Neuronal stem cell (in vitro differentiated cells): ENCODE data around the gene CHD3.

Source experiments
- DNase-seq: peaks from one replicate; pipeline ENCODE4 v3.0.0-alpha.2; 2013; ENCODE audit warnings: low spot score
- H2AFZ ChIP-seq: one replicate; pipeline ENCODE4 v1.6.1; 2013; ENCODE audit warnings: mild to moderate bottlenecking, low read length, inconsistent platforms
- H2AK5ac ChIP-seq: 2 replicates; pipeline ENCODE4 v1.6.1; 2013; ENCODE audit warnings: low read depth, mild to moderate bottlenecking, inconsistent platforms, low read length, moderate library complexity, mixed read lengths
- H2BK120ac ChIP-seq: 2 replicates; pipeline ENCODE4 v1.6.1; 2013; ENCODE audit warnings: low read depth, mild to moderate bottlenecking, inconsistent platforms, low read length, moderate library complexity, mixed read lengths
- H2BK12ac ChIP-seq: one replicate; pipeline ENCODE4 v1.6.1; 2013; ENCODE audit warnings: low read length, inconsistent platforms
- H2BK15ac ChIP-seq: 2 replicates; pipeline ENCODE4 v1.6.1; 2013; ENCODE audit warnings: mild to moderate bottlenecking, low read length, inconsistent platforms, mixed read lengths
- H2BK5ac ChIP-seq: one replicate; pipeline ENCODE4 v1.6.1; 2013; ENCODE audit warnings: inconsistent platforms, mild to moderate bottlenecking, low read length, moderate library complexity
- H3K14ac ChIP-seq: one replicate; pipeline ENCODE4 v1.6.1; 2013; ENCODE audit warnings: low read length, inconsistent platforms
- H3K18ac ChIP-seq: 2 replicates; pipeline ENCODE4 v1.6.1; 2013; ENCODE audit warnings: low read length, inconsistent platforms
- H3K23ac ChIP-seq: 2 replicates; pipeline ENCODE4 v1.6.1; 2013; ENCODE audit warnings: low read depth, mild to moderate bottlenecking, mixed read lengths, low read length, inconsistent platforms; ENCODE audit not compliant: poor library complexity
- H3K27ac ChIP-seq: replicated peaks from 3 replicates; pipeline ENCODE4 v1.5.1; 2013; ENCODE audit warnings: low read length, inconsistent platforms
- H3K27me3 ChIP-seq, 3 experiments: 2 replicates each; pipeline ENCODE4 v1.6.1; 2013; ENCODE audit warnings: low read length in 3 of 3, mild to moderate bottlenecking in 2 of 3, inconsistent platforms in 1 of 3, low read depth in 1 of 3, mixed read lengths in 1 of 3, moderate library complexity in 1 of 3; ENCODE audit not compliant: control insufficient read depth in 3 of 3, insufficient read depth in 3 of 3
- H3K36me3 ChIP-seq, 2 donors: replicated peaks in 1 of 2; 2 replicates each; pipeline ENCODE4 v1.6.1; 2013; ENCODE audit warnings: low read length in 2 of 2; ENCODE audit not compliant: control insufficient read depth in 2 of 2, insufficient read depth in 2 of 2
- H3K4ac ChIP-seq: 2 replicates; pipeline ENCODE4 v1.6.1; 2013; ENCODE audit warnings: inconsistent platforms, mild to moderate bottlenecking, low read length, moderate library complexity
- H3K4me1 ChIP-seq, 2 donors: 1 replicate in 1 of 2; 2 replicates in 1 of 2; pipeline ENCODE4 v1.6.1; 2013; ENCODE audit warnings: low read length in 2 of 2, low read depth in 1 of 2; ENCODE audit not compliant: control insufficient read depth in 2 of 2, insufficient read depth in 1 of 2
- H3K4me2 ChIP-seq: one replicate; pipeline ENCODE4 v1.6.1; 2013; ENCODE audit warnings: mild to moderate bottlenecking, low read length, inconsistent platforms; ENCODE audit not compliant: insufficient read depth, poor library complexity, severe bottlenecking
- H3K4me3 ChIP-seq, 2 donors: 2 replicates each; pipeline ENCODE4 v1.5.1; 2013; ENCODE audit warnings: low read length in 2 of 2, mild to moderate bottlenecking in 2 of 2, inconsistent platforms in 1 of 2, moderate library complexity in 1 of 2
- H3K79me1 ChIP-seq: one replicate; pipeline ENCODE4 v1.6.1; 2013; ENCODE audit warnings: low read depth, mild to moderate bottlenecking, inconsistent platforms, low read length, moderate library complexity
- H3K9ac ChIP-seq: one replicate; pipeline ENCODE4 v1.6.1; 2013; ENCODE audit warnings: mild to moderate bottlenecking, low read depth, low read length, inconsistent platforms; ENCODE audit not compliant: poor library complexity
- H3K9me3 ChIP-seq, 2 donors: replicated peaks in 1 of 2; 2 replicates each; pipeline versions ENCODE3 to v1.6.1; 2013; ENCODE audit warnings: low read length in 2 of 2, mild to moderate bottlenecking in 2 of 2, inconsistent platforms in 1 of 2, low read depth in 1 of 2, mixed read lengths in 1 of 2, moderate library complexity in 1 of 2; ENCODE audit not compliant: control insufficient read depth in 2 of 2, insufficient read depth in 1 of 2
- H4K8ac ChIP-seq: one replicate; pipeline ENCODE4 v1.6.1; 2013; ENCODE audit warnings: low read depth, mild to moderate bottlenecking, inconsistent platforms, low read length, moderate library complexity
- H4K91ac ChIP-seq: one replicate; pipeline ENCODE4 v1.6.1; 2013; ENCODE audit warnings: low read length, low read depth, mild to moderate bottlenecking, inconsistent platforms; ENCODE audit not compliant: poor library complexity
- WGBS, 2 donors: extraction: QIAGEN DNeasy Blood & Tissue Kit; methylation state at CpG; one replicate each; pipeline ENCODE4 v1.1.7; 2013; ENCODE audit warnings: missing lambda C conversion rate in 2 of 2, mixed read lengths in 1 of 2; ENCODE audit not compliant: insufficient read length in 2 of 2, insufficient replicate concordance in 1 of 2; ENCODE audit errors: extremely low coverage in 2 of 2; 5-methylcytosine and 5-hydroxymethylcytosine counted together

The CHD3 gene

DNA sequence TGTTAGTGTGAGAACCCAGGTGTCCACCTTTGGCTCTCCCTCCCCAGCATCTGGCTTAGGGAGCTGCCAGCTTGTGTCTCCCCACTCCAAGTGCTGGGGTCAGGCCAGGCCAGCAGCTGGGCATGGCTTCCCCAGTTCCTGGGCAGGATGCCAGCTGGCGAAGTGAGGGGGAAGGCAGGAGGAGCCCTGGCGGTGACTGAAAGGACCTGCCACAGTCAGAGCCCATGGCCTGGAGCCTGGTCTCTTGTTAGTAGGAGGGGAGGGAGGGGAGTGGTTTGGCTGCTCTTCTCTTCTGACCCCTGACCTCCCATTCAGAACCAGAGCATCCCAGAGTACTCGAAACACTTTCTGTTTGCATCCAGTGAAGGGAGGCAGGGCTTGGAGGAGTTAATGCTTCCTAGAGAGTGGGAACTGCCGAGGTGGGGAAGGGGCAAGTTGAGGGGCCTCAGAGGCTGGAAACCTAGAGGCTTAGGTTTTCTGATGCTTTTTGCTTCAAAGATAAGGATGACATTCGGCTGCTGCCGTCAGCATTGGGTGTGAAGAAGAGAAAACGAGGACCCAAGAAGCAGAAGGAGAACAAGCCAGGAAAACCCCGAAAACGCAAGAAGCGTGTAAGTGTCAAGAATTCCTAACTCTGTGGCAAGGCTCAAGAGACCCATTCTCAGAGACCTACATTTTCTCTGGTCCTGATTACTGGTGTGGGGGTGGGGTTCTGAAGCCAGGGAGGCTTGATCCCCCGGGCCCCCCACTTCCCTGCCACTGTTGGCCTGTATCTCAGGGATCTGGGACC is 772 bp downstream of the CHD3 start:
- no peak overlapping the region for H3K9ac ChIP-seq
- H3K14ac ChIP-seq, result no peak overlapping the region
- no peaks in the 10 kb centered on the region for H3K27me3 ChIP-seq
- H2BK5ac ChIP-seq, result no peak overlapping the region
- no CpG with 5 or more reads among the region's 11 CpGs for WGBS, 2 donors
- H3K4me1 ChIP-seq, result peaks cover 25 to 31% of the 10 kb centered on the region in 2 donors
- H2BK120ac ChIP-seq, result no peak overlapping the region
- H4K91ac ChIP-seq, result no peak overlapping the region
- H3K4me3 ChIP-seq, result peak overlapping the region in 1 of 2 donors; percentile 6
- H3K27ac ChIP-seq, result no peak overlapping the region
- H3K18ac ChIP-seq, result peak overlapping the region; percentile 67
- H2AK5ac ChIP-seq, result no peak overlapping the region
- H2BK12ac ChIP-seq, result no peak overlapping the region
- H2BK15ac ChIP-seq, result no peak overlapping the region
- no peaks in the 10 kb centered on the region for H3K9me3 ChIP-seq
- no peak overlapping the region for H3K4ac ChIP-seq
- H3K36me3 ChIP-seq, result peaks cover 7 to 45% of the 10 kb centered on the region in 2 donors
- DNase-seq, result peak; percentile 66
- H3K4me2 ChIP-seq, result no peak overlapping the region
- H2AFZ ChIP-seq, result no peak overlapping the region
- no peaks in the 10 kb centered on the region for H3K79me1 ChIP-seq
- no peak overlapping the region for H4K8ac ChIP-seq
- no peak overlapping the region for H3K23ac ChIP-seq

DNA sequence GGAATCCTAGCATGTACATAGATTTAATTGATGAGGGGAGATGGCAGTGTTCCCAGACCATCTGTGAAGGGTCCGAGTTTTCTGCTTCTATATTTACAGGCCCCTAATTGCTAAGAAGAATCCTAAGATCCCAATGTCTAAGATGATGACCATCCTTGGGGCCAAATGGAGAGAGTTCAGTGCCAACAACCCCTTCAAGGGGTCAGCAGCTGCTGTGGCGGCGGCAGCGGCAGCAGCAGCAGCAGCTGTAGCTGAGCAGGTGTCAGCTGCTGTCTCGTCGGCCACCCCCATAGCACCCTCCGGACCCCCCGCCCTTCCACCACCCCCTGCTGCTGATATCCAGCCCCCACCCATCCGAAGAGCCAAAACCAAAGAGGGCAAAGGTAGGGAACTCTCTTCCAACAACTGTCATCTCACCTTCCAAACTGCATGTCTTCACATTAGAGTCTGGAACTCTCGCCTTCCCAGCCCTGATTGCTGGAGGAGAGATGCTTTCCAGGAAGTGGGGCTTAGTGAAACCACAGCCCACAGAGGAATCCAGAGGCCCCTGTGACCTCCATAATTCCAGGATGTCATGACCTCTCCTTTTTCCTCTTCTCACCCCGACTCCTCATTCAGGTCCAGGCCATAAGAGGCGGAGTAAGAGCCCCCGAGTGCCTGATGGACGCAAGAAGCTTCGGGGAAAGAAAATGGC is 4.7 kb downstream of the CHD3 start:
- Histone ChIP-seq H4K91ac (no peak overlapping the region), H3K36me3 (peaks cover 14 to 78% of the 10 kb centered on the region in 2 donors), H3K4me1 (peaks cover 13 to 16% of the 10 kb centered on the region in 2 donors), H2AK5ac (no peak overlapping the region), H2BK12ac (no peak overlapping the region), H3K79me1 (no peaks in the 10 kb centered on the region), H2BK5ac (no peak overlapping the region), H3K27me3 (no peaks in the 10 kb centered on the region), H3K27ac (no peak overlapping the region), H3K4ac (no peak overlapping the region), H2BK15ac (no peak overlapping the region), H3K4me2 (no peak overlapping the region), H2BK120ac (no peak overlapping the region), H3K18ac (no peak overlapping the region), H2AFZ (no peak overlapping the region), H4K8ac (no peak overlapping the region), H3K14ac (no peak overlapping the region), H3K23ac (no peak overlapping the region), H3K4me3 (no peak overlapping the region), H3K9ac (no peak overlapping the region), H3K9me3 (no peaks in the 10 kb centered on the region)
- no CpG with 5 or more reads among the region's 15 CpGs for WGBS, 2 donors
- no peak for DNase-seq

DNA sequence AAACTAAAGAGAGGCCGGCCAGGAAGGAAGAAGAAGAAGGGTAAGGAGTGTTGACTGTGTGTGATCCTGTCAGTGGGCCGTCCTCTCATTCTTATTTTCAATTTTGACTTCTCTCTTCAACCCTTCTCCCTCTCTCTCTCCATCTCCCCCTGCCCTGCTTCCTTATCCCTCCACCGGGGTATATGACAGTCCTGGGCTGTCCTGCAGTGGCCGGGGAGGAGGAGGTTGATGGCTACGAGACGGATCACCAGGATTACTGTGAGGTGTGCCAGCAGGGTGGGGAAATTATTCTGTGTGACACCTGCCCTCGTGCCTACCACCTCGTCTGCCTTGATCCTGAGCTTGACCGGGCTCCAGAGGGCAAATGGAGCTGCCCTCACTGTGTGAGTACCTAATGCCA is 5.6 kb downstream of the CHD3 start:
- H3K27me3 ChIP-seq, result no peaks in the 10 kb centered on the region
- peaks cover 16 to 87% of the 10 kb centered on the region in 2 donors for H3K36me3 ChIP-seq
- H3K18ac ChIP-seq, result no peak overlapping the region
- no peak overlapping the region for H2BK12ac ChIP-seq
- no peak overlapping the region for H3K4ac ChIP-seq
- no peak overlapping the region for H3K27ac ChIP-seq
- no peak overlapping the region for H3K4me3 ChIP-seq
- no peak overlapping the region for H4K91ac ChIP-seq
- no CpG with 5 or more reads among the region's 9 CpGs for WGBS, 2 donors
- no peak overlapping the region for H3K4me2 ChIP-seq
- H2BK15ac ChIP-seq, result no peak overlapping the region
- H3K14ac ChIP-seq, result no peak overlapping the region
- H3K79me1 ChIP-seq, result no peaks in the 10 kb centered on the region
- no peak overlapping the region for H2AFZ ChIP-seq
- no peak overlapping the region for H2AK5ac ChIP-seq
- no peak overlapping the region for H2BK120ac ChIP-seq
- no peak for DNase-seq
- H3K23ac ChIP-seq, result no peak overlapping the region
- no peak overlapping the region for H3K9ac ChIP-seq
- H3K9me3 ChIP-seq, result no peaks in the 10 kb centered on the region
- peaks cover 5 to 7% of the 10 kb centered on the region in 2 donors for H3K4me1 ChIP-seq
- H2BK5ac ChIP-seq, result no peak overlapping the region
- H4K8ac ChIP-seq, result no peak overlapping the region

- Histone ChIP-seq H3K4ac (no peak overlapping the region), H2BK12ac (no peak overlapping the region), H2AFZ (no peak overlapping the region), H4K91ac (no peak overlapping the region), H3K4me1 (peaks cover under 1 to 1% of the 10 kb centered on the region in 2 donors), H3K9ac (no peak overlapping the region), H2AK5ac (no peak overlapping the region), H3K4me3 (no peak overlapping the region), H3K9me3 (no peaks in the 10 kb centered on the region), H3K79me1 (no peaks in the 10 kb centered on the region), H3K14ac (no peak overlapping the region), H2BK15ac (no peak overlapping the region), H4K8ac (no peak overlapping the region), H2BK120ac (no peak overlapping the region), H3K4me2 (no peak overlapping the region), H3K36me3 (peaks cover 19 to 90% of the 10 kb centered on the region in 2 donors), H2BK5ac (no peak overlapping the region), H3K23ac (no peak overlapping the region), H3K27me3 (no peaks in the 10 kb centered on the region), H3K27ac (no peak overlapping the region), H3K18ac (no peak overlapping the region)
- DNase-seq, result no peak
- WGBS, 2 donors, result no CpG with 5 or more reads among the region's 8 CpGs
Measured at GRCh38 chr17:7894866-7895265, 6.3 kb downstream of the CHD3 start.
